Measurements from ENCODE around the gene CALU.

DNA sequence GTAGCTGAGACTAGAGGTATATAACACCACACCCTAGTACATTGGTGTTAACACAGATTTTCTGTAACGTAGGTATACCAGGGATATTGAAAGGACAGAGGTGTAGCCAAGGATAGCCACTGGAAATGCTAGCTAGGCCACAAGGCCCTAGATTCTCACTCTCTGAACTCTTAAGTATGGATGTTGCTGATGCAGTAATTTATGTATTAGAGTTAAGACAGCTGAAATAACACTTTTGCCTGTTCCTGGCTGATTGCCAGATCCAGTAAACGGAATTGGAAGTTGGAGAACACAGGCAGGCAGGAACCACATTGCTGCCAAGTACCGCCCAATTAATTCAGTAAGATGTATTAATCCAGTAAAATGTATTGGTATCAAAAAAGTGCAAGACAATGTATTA lies 1.8 kb downstream of the CALU start:
- TF ChIP-seq, protein P1, sequence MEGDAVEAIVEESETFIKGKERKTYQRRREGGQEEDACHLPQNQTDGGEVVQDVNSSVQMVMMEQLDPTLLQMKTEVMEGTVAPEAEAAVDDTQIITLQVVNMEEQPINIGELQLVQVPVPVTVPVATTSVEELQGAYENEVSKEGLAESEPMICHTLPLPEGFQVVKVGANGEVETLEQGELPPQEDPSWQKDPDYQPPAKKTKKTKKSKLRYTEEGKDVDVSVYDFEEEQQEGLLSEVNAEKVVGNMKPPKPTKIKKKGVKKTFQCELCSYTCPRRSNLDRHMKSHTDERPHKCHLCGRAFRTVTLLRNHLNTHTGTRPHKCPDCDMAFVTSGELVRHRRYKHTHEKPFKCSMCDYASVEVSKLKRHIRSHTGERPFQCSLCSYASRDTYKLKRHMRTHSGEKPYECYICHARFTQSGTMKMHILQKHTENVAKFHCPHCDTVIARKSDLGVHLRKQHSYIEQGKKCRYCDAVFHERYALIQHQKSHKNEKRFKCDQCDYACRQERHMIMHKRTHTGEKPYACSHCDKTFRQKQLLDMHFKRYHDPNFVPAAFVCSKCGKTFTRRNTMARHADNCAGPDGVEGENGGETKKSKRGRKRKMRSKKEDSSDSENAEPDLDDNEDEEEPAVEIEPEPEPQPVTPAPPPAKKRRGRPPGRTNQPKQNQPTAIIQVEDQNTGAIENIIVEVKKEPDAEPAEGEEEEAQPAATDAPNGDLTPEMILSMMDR (IDR thresholded peaks at IDR 0.05) = no peak
- no peak for TF ChIP-seq POLR2A (IDR thresholded peaks at IDR 0.05)

Measured in body of pancreas (tissue), 4 donors.